ENCODE measurements around the gene SLC41A3. TPM values are rescaled to one million over a fixed set of nuclear protein-coding genes. Genes with fewer than 3 reads are reported as not detected.

SLC41A3 gene
- total RNA-seq, 1 donor = 25.3 TPM

DNA sequence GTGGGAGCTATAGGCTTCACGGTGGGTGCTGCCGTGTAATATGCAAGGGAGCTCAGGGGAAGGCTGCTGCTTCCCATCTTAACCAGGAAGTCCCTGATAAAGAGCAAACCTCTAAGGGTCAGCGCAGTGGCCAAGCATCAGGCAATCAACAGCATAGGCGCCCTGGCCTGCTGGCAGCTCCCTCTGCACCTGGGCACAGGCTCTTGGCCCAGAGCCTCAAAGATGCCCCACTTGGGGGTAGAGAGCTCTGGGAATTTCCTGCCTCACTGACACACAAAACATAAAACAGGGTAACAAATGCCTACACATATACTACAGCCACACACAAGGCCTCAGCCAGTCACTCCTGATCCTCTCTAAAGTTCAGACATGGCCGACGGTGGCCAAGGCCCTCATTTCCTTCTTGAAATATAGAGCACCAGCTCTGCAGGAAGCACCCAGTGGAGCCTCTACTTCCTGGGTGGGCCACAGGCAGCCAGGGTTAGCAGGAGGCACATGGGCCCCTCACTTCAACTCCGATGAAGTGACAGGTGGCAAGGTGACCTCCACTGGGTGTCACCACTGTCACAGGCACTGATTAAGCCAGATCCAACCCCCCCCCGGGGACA lies 20.5 kb downstream of the SLC41A3 start:
- Histone ChIP-seq H3K4me3 (ENCODE audit: low read length) (no peak overlapping the region), H3K4me1 (ENCODE audit: insufficient read depth, low read length) (peaks cover 5% of the 10 kb centered on the region), H3K27me3 (ENCODE audit: insufficient read depth, low read length) (no peaks in the 10 kb centered on the region), H3K9me3 (ENCODE audit: low read depth, low read length) (no peaks in the 10 kb centered on the region)

DNA sequence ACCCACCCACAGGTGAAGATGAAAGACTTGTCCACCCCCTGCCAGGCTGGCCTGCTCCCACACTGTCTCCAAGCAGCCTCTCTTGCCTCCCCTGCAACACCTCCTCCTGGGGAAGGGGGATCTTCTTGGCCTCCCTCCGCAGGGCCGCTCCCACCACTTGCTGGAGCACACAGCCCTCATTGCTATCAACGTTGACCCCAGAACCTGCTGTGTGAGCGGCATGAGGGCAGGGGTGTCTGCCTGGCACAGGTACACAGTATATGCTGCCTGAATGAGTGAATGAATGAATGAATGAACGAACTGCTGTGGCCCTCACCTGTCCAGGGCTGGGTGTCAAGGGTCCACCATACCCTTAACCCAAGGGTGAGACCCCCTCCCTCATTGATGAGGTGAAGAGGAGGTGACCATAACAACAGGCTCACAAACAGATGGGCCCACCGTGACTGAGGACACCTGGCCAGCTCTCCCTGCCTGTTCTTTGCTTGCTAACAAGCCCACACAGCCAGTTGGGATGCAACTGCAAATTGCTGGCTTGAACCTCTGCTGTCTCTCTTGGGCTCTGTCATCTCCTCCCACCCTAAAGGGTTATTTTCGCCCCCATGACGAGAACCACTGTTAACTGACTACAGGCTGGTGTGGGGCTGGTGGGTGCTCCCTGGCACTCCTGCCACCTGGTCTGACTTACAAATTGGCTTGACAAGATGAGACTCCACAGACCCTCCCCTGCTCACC lies 22.5 kb downstream of the SLC41A3 start:
- Histone ChIP-seq H3K27me3 (ENCODE audit: insufficient read depth, low read length) (no peaks in the 10 kb centered on the region), H3K9me3 (ENCODE audit: low read depth, low read length) (no peaks in the 10 kb centered on the region), H3K4me1 (ENCODE audit: insufficient read depth, low read length) (peaks cover 5% of the 10 kb centered on the region), H3K4me3 (ENCODE audit: low read length) (no peak overlapping the region)

DNA sequence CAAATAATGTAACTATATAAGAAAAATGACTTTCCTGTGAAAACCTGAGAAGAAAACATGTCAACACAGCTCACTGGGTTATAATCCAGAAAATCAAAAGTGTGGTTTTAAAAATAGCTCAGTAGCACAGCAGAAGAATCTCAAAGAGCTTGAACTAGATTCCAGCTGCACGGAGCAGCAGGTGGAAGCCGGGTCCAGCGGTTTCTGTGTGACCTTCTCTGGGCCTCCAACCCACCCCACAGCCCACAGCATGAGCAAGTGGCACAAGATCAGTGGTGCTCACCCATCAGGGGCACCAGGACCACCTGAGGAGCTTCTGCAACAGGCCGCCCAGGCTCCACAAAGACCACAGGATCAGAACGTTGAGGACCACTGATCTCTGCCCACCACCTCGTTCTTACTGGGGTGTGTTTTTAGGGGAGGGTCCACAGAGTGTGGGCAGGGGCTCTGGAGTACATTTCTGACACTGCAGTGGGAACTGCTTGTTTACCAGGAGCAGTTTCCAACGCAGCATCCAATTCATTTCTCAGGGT lies 23.2 kb downstream of the SLC41A3 start:
- H3K27me3 ChIP-seq (ENCODE audit: insufficient read depth, low read length) = no peaks in the 10 kb centered on the region
- peaks cover 5% of the 10 kb centered on the region for H3K4me1 ChIP-seq (ENCODE audit: insufficient read depth, low read length)
- H3K9me3 ChIP-seq (ENCODE audit: low read depth, low read length) = no peaks in the 10 kb centered on the region
- no peak overlapping the region for H3K4me3 ChIP-seq (ENCODE audit: low read length)

DNA sequence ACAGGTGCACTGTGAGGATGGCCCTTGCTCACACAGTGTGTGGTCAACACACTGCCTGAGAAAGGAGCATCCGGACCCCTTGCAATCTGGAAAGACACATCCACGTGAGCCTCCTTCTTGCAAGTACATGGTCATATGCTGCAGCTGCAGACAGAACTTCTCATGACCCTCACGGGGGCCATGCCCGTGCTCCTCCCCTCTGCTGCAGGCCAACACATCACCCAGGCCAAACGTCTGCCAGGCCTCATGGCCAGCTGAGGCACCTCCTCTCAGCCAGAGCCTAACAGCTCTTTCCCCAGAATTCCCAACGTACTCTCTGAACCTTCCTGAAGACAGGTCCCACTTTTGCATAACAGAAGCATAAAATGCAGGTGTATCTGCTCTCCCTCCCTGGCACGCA lies 25.3 kb downstream of the SLC41A3 start:
- Histone ChIP-seq H3K9me3 (ENCODE audit: low read depth, low read length) (no peaks in the 10 kb centered on the region), H3K27me3 (ENCODE audit: insufficient read depth, low read length) (no peaks in the 10 kb centered on the region), H3K4me1 (ENCODE audit: insufficient read depth, low read length) (peaks cover 5% of the 10 kb centered on the region), H3K4me3 (ENCODE audit: low read length) (no peak overlapping the region)

DNA sequence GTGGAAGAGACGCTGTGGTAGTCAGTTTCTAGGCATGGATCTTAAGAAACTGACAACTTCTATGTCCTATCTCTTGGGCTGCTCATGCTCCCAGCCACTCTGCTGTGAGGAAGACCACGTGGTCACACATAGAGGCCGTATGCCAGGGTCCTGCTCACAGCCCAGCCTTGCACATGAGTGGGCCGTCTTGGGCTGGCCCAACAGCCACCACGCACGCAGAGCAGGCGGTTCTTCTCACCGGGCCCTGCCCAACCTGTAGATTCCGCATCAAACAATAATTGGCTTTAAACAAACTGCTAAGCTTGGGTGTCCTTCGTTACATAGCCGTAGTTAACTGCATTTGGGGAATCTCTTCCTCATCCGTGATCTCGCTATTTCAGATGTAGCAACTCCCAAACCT lies 26.0 kb downstream of the SLC41A3 start:
- Histone ChIP-seq H3K27me3 (ENCODE audit: insufficient read depth, low read length) (no peaks in the 10 kb centered on the region), H3K4me3 (ENCODE audit: low read length) (no peak overlapping the region), H3K4me1 (ENCODE audit: insufficient read depth, low read length) (peaks cover under 1% of the 10 kb centered on the region), H3K9me3 (ENCODE audit: low read depth, low read length) (no peaks in the 10 kb centered on the region)

DNA sequence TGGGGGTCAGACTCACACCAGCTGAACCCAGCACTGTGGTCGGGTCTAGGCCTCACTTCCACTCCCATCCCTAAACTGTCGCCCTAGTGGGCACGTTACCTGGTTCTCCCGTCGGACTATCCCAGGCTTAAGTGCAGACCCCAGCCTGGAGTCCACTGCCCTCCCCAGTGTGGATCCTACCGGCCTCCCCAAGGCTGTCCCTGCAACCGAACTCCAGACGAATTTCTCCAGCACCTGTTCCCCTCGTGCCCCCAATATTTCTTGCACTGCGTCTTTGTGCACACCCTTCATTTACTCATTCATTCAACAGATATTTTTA lies 26.5 kb downstream of the SLC41A3 start:
- Histone ChIP-seq H3K4me1 (ENCODE audit: insufficient read depth, low read length) (peaks cover 5% of the 10 kb centered on the region), H3K9me3 (ENCODE audit: low read depth, low read length) (no peaks in the 10 kb centered on the region), H3K4me3 (ENCODE audit: low read length) (no peak overlapping the region), H3K27me3 (ENCODE audit: insufficient read depth, low read length) (no peaks in the 10 kb centered on the region)

DNA sequence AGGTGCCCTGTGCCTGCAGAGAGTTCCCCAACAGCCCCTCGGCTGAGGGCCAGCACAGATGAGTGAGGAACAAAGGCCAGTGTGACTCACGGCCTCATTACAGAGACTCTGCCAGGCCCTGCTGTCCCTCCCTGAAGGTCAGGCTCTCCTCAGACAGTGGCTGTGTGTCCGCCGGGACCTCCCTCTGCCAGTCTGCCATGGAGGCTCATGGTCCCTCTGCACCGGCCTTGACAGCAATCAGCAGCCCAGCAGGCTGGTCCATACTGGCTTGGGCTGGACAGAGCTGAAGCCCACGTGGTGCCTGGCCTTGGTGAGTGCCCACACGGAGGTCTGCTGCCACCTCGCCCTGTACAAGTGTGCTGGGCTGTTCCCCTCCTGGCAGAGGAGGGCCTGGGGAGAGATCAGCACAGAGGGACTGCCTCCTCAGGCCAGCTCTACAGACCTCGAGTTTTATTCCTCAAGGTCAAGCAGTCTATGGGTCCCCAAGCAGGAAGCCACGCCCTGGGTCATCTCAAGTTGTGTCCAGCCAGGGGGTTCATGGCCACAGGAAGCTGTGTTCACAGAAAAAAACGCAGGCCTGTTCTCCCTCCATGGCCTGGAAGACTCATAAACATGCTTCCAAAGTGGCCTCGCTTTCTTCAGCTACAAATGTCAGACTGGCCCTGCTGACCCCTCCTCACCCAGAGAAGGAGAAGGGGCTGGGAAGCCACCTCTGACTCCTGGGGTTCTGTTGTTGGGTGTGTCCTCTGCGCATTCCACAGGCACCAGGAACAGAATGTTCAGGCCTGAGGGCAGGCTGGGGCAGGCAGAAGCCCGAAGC lies 27.0 kb downstream of the SLC41A3 start:
- peaks cover 11% of the 10 kb centered on the region for H3K4me1 ChIP-seq (ENCODE audit: insufficient read depth, low read length)
- H3K9me3 ChIP-seq (ENCODE audit: low read depth, low read length) = no peaks in the 10 kb centered on the region
- no peak overlapping the region for H3K4me3 ChIP-seq (ENCODE audit: low read length)
- no peaks in the 10 kb centered on the region for H3K27me3 ChIP-seq (ENCODE audit: insufficient read depth, low read length)

DNA sequence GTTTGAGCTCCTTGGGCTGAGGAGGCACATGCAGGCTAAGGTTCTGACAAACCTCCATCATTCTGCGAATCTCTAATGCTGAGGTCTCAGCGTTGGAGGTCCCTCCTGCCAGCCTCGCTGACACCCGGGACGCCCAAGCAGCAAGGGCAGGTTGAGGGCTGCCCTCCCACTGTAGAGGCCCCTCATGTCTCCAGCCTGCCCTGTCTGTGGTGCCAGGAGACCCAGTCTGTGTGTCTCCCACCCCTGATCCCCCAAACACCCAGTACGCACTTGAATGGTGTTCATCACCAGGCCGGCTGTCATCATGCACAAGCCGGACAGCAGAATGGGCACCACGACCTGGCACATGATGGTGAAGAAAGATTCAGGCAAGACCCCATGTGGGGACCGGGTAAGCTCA lies 27.8 kb downstream of the SLC41A3 start:
- no peaks in the 10 kb centered on the region for H3K9me3 ChIP-seq (ENCODE audit: low read depth, low read length)
- peaks cover 11% of the 10 kb centered on the region for H3K4me1 ChIP-seq (ENCODE audit: insufficient read depth, low read length)
- H3K4me3 ChIP-seq (ENCODE audit: low read length) = no peak overlapping the region
- H3K27me3 ChIP-seq (ENCODE audit: insufficient read depth, low read length) = no peaks in the 10 kb centered on the region

DNA sequence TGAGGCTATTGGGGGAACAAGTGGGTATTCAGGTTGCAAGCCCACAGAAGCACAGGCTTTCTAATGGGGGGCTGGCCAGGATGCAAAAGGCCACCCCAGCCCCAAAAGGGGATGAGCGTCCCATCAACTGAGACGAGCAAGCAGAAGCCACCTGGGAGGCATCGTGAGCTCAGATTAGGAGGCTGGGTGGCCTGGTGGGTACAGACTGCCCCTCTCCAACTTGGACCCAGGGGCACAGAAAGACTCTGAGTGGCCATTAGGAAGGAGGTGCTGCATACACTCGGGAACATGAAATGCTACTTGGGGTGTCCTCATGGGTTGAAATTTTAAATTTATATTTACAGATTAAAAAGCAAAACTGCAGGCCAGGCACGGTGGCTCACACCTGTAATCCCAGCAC lies 29.1 kb downstream of the SLC41A3 start:
- H3K27me3 ChIP-seq (ENCODE audit: insufficient read depth, low read length) = no peaks in the 10 kb centered on the region
- H3K4me1 ChIP-seq (ENCODE audit: insufficient read depth, low read length) = peaks cover 11% of the 10 kb centered on the region
- no peak overlapping the region for H3K4me3 ChIP-seq (ENCODE audit: low read length)
- no peaks in the 10 kb centered on the region for H3K9me3 ChIP-seq (ENCODE audit: low read depth, low read length)

DNA sequence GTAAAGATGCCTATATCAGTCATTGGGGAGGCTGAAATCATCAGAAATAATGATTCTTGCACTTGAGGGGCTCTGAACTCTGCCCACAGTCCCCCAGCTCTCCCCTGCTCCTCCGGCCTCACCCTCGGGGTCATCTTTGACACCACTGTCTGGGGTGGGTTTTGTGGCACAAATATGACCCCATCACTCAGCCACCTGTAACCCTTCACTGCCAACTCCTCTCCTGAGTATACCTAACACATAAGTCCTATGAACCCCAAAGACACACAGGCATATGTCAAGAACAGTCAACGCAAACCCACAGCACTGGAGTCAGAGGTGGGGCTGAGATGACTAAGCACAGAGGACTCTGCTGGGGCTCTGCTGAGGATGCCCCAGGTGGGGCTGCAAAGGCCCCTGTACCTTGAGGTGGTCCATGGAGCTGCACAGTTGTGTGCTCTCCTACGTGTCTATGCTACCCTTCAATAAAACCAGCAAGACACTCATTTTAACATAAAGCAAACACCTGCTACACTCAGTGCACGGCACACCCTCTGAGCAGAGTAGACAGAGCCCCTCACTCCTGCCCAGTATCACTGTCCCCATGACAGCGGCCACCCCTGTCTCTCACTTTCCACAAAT lies 29.9 kb downstream of the SLC41A3 start:
- H3K4me3 ChIP-seq (ENCODE audit: low read length) = no peak overlapping the region
- H3K27me3 ChIP-seq (ENCODE audit: insufficient read depth, low read length) = no peaks in the 10 kb centered on the region

DNA sequence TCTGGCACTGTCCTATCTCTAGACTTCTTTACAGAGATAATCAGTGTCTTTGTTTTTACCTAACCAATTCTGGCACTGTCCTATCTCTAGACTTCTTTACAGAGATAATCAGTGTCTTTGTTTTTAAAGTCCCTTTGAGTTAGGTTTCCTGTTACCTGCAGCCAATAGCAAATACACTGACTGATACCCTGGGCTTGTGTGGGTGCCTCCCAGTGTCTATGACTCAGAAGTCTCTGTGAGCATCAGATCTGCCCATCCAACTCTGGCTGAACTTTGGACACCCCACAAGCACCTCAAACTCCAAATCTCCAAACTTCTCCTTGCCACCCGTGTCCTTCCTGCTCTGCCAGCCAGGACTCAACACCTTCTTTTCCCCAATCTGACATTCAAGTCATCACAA lies 30.4 kb downstream of the SLC41A3 start:
- Histone ChIP-seq H3K4me3 (ENCODE audit: low read length) (no peak overlapping the region), H3K4me1 (ENCODE audit: insufficient read depth, low read length) (peaks cover 11% of the 10 kb centered on the region), H3K27me3 (ENCODE audit: insufficient read depth, low read length) (no peaks in the 10 kb centered on the region), H3K9me3 (ENCODE audit: low read depth, low read length) (no peaks in the 10 kb centered on the region)

More for the DNA sequence above, 29.9 kb downstream of the SLC41A3 start:
- Histone ChIP-seq H3K4me1 (ENCODE audit: insufficient read depth, low read length) (peaks cover 11% of the 10 kb centered on the region), H3K9me3 (ENCODE audit: low read depth, low read length) (no peaks in the 10 kb centered on the region)

DNA sequence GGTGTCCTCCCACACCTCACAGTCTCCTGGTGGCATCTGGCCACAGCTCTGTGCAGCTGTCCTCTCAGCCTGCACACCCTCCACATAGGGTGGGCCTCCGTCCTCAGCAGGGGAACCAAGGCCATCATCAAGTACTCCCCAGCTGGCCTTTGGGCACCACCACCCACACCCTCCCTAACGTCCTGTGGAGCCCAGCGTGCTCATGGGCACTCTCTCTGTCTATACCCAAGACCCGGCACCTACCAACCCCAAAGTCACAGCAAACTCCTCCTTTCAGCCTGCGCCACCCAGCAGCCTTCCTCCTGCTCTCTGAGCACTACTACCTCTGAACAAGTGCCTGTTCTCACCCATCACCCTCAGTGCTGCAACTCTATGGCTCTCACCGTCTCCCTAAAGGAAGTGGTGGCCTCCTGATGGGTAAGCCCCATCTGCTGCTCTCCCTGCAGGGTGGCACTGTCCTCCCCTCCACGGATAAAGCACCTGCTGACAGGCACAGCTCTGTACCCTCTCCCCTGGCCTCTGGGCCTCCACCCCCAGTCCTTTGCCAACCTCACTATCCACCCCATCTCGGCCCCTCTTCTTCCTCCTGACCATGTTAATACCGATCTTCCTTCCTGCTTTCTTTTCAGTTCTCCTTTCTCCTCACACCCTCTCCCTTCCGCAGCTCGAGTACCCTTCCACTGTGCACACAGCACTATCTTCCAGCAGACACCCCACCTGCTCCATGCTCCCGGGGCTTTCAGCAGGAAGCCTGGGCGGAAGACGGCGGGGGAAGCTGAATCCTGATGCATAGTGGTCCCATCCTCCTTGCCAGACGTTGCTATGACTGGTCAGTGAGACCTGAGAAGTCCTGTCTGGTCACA lies 31.5 kb downstream of the SLC41A3 start:
- Histone ChIP-seq H3K27me3 (ENCODE audit: insufficient read depth, low read length) (no peaks in the 10 kb centered on the region), H3K4me1 (ENCODE audit: insufficient read depth, low read length) (peaks cover 11% of the 10 kb centered on the region), H3K4me3 (ENCODE audit: low read length) (no peak overlapping the region), H3K9me3 (ENCODE audit: low read depth, low read length) (no peaks in the 10 kb centered on the region)

DNA sequence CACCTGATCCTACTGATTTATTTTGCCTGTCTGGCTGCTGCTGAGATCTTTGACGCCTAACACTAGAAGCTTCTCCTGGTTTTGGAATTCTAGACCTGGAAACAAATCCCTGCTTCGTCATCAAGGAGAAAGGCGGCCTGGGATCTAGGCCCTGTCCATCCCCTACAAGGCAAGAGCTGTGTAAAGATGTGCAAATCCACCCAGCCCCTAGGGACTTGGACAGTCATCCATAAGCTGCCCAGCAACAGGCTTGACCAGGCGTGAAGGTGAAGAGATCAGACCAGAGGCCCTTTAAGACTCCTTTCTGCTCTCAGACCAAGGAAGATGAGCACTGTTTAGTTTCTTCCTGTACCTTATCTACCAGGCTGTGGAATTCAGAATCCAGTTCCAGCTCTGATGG lies 32.2 kb downstream of the SLC41A3 start:
- Histone ChIP-seq H3K27me3 (ENCODE audit: insufficient read depth, low read length) (no peaks in the 10 kb centered on the region), H3K4me1 (ENCODE audit: insufficient read depth, low read length) (peaks cover 11% of the 10 kb centered on the region), H3K9me3 (ENCODE audit: low read depth, low read length) (no peaks in the 10 kb centered on the region), H3K4me3 (ENCODE audit: low read length) (no peak overlapping the region)

DNA sequence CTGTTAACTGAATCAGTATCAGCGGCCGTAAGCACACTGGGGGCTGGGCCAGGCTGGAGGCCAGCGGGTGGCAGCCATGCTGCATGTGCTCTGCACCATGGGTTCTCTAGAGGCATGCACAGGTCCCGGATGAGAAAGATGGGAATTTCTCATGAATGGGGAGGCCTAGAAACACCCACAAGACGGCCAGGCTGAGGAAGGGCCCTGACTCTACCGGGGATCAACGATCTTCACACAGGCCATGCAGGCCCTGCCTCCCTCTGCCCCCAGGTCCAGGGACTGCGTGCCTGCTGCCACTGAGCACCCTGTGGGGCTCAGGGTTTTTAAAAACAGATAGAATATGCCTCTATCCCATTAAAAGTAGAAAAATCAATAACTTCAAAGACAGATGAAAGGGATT lies 32.7 kb downstream of the SLC41A3 start:
- H3K27me3 ChIP-seq (ENCODE audit: insufficient read depth, low read length) = no peaks in the 10 kb centered on the region
- peaks cover 11% of the 10 kb centered on the region for H3K4me1 ChIP-seq (ENCODE audit: insufficient read depth, low read length)
- H3K9me3 ChIP-seq (ENCODE audit: low read depth, low read length) = no peaks in the 10 kb centered on the region
- H3K4me3 ChIP-seq (ENCODE audit: low read length) = no peak overlapping the region
